GM12878 (cell line): ENCODE measurements around the gene SMPD3. TPM values are rescaled to one million over a fixed set of nuclear protein-coding genes. Genes with fewer than 3 reads are reported as not detected.
A peak's percentile ranks its signal among the peaks of the same experiment; 100 is the strongest.

Experiments used
- ATAC-seq: fragments of 200-7000 bp; cut with Tn5 transposase; 3 replicates; pipeline ENCODE4 v1.9.1; 2020; ENCODE audit warnings: mild to moderate bottlenecking, moderate library complexity
- BruUV-seq: library from RNA; stranded (reverse); fragments of 400-500 nt; replicated peaks from 2 replicates; lab custom pipeline; 2021; lab: Mats Ljungman, UMichigan
- CTCF ChIA-PET: fragments of 300-600 bp; sonication (Branson Sonifier 250); formaldehyde crosslinking; extraction: SDS; loops from one replicate; lab custom pipeline; 2021; ENCODE audit warnings: inconsistent platforms; lab: Yijun Ruan, JAX
- POLR2A ChIA-PET: fragments of 350-600 bp; formaldehyde crosslinking; extraction: SDS; loops from one replicate; lab custom pipeline; 2021; ENCODE audit warnings: inconsistent platforms; lab: Charles Lee
- RAD21 ChIA-PET: fragments of 300-600 bp; sonication (Branson Sonifier 250); formaldehyde crosslinking; loops from one replicate; lab custom pipeline; 2023; ENCODE audit warnings: antibody characterized with exemption; ENCODE audit not compliant: unreplicated experiment; lab: Charles Lee
- SMC1A ChIA-PET: fragments of 300-600 bp; sonication (Branson Sonifier 250); formaldehyde crosslinking; loops from one replicate; lab custom pipeline; 2023; ENCODE audit not compliant: unreplicated experiment, uncharacterized antibody; lab: Charles Lee
- DNase-seq: peaks from one replicate; pipeline ENCODE4 v3.0.0-alpha.2; 2011; ENCODE audit warnings: low read depth, low spot score
- FAIRE-seq: peaks from 3 replicates; lab custom pipeline; 2011; peaks lifted over from hg19 to GRCh38; lab: Jason Lieb, UNC
- H2AFZ ChIP-seq: 2 replicates; pipeline ENCODE4 v1.6.0; 2011; ENCODE audit warnings: low read depth, low read length, control low read depth; ENCODE audit not compliant: control insufficient read depth
- H3K27ac ChIP-seq: 2 replicates; pipeline ENCODE4 v1.5.1; 2011; ENCODE audit warnings: control low read depth; ENCODE audit not compliant: control insufficient read depth, insufficient read depth
- H3K27me3 ChIP-seq, 2 experiments: replicated peaks in 1 of 2; 2 replicates each; pipeline versions ENCODE4 v1.6.0 to v1.6.1; 2011; ENCODE audit warnings: low read length in 1 of 2; ENCODE audit not compliant: control insufficient read depth in 2 of 2, insufficient read depth in 2 of 2
- H3K36me3 ChIP-seq, 2 experiments: 2 replicates each; pipeline ENCODE4 v1.5.1; 2011; ENCODE audit warnings: low read length in 1 of 2; ENCODE audit not compliant: control insufficient read depth in 2 of 2, insufficient read depth in 2 of 2
- H3K4me1 ChIP-seq: 2 replicates; pipeline ENCODE4 v1.6.1; 2011; ENCODE audit warnings: mild to moderate bottlenecking, low read length, moderate library complexity, mixed read lengths; ENCODE audit not compliant: control insufficient read depth, insufficient read depth
- H3K4me2 ChIP-seq: 2 replicates; pipeline ENCODE4 v1.6.0; 2011; ENCODE audit warnings: control low read depth; ENCODE audit not compliant: control insufficient read depth, insufficient read depth
- H3K4me3 ChIP-seq: fragments of 200-600 bp; sonication (generic); 2 replicates; pipeline ENCODE4 v1.5.1; 2016
- H3K79me2 ChIP-seq: 2 replicates; pipeline ENCODE4 v1.6.0; 2011; ENCODE audit warnings: low read length; ENCODE audit not compliant: control insufficient read depth, insufficient read depth
- H3K9ac ChIP-seq: 2 replicates; pipeline ENCODE4 v1.8.0; 2011; ENCODE audit warnings: low read length, control low read depth, mixed read lengths; ENCODE audit not compliant: control insufficient read depth, insufficient read depth
- H3K9me3 ChIP-seq: replicated peaks from 3 replicates; pipeline ENCODE4 v1.5.1; 2011; ENCODE audit warnings: mild to moderate bottlenecking, low read length; ENCODE audit not compliant: control insufficient read depth, insufficient read depth
- H4K20me1 ChIP-seq: 2 replicates; pipeline ENCODE4 v1.6.0; 2011; ENCODE audit not compliant: control insufficient read depth, insufficient read depth
- ATF7 ChIP-seq: fragments of 450-650 bp; IDR thresholded peaks from 2 replicates; pipeline ENCODE4 v1.6.1; 2016; ENCODE audit warnings: low read depth, mild to moderate bottlenecking
- BCL11A ChIP-seq: IDR thresholded peaks from 2 replicates; pipeline ENCODE4 v1.6.1; 2011; ENCODE audit warnings: low read depth, low read length
- CREB1 ChIP-seq: IDR thresholded peaks from 2 replicates; pipeline ENCODE4 v1.6.1; 2012; ENCODE audit warnings: low read depth, mild to moderate bottlenecking, inconsistent platforms
- CREM ChIP-seq: IDR thresholded peaks from 2 replicates; pipeline ENCODE4 v1.6.1; 2014; ENCODE audit warnings: antibody characterized with exemption, low read depth
- EP300 ChIP-seq, 2 experiments: fragments of 150-350 bp in 1 of 2; IDR thresholded peaks; 2 replicates each; pipeline ENCODE4 v1.6.1; 2011 to 2012; ENCODE audit warnings: low read depth in 2 of 2, low read length in 2 of 2, borderline replicate concordance in 1 of 2, improper control_type of control experiment in 1 of 2, inconsistent platforms in 1 of 2; ENCODE audit not compliant: control insufficient read depth in 1 of 2
- GATAD2B ChIP-seq: fragments of 450-650 bp; conservative IDR thresholded peaks from 2 replicates; pipeline ENCODE4 v1.6.1; 2017; ENCODE audit warnings: low read depth, mild to moderate bottlenecking, moderate library complexity
- HDGF ChIP-seq: fragments of 450-650 bp; IDR thresholded peaks from 2 replicates; pipeline ENCODE4 v1.6.1; 2016; ENCODE audit warnings: antibody characterized with exemption
- IKZF1 ChIP-seq: fragments of 450-650 bp; conservative IDR thresholded peaks from 2 replicates; pipeline ENCODE4 v1.6.1; 2017; ENCODE audit warnings: antibody characterized with exemption, mild to moderate bottlenecking
- JUND ChIP-seq: IDR thresholded peaks from 2 replicates; pipeline ENCODE4 v1.6.1; 2012; ENCODE audit warnings: low read depth, mild to moderate bottlenecking, low read length, improper control_type of control experiment, moderate library complexity
- KAT2A ChIP-seq: conservative IDR thresholded peaks from 2 replicates; pipeline ENCODE4 v1.6.1; 2011; ENCODE audit warnings: low read depth, low read length; ENCODE audit not compliant: control insufficient read depth
- NBN ChIP-seq: fragments of 450-650 bp; IDR thresholded peaks from 2 replicates; pipeline ENCODE4 v1.6.1; 2016
- NFIC ChIP-seq: IDR thresholded peaks from 2 replicates; pipeline ENCODE4 v1.6.1; 2012; ENCODE audit warnings: low read depth, mild to moderate bottlenecking, inconsistent platforms, low read length, moderate library complexity
- NR2F1 ChIP-seq: fragments of 450-650 bp; conservative IDR thresholded peaks from 2 replicates; pipeline ENCODE4 v1.6.1; 2017; ENCODE audit warnings: mild to moderate bottlenecking
- PAX5 ChIP-seq: IDR thresholded peaks from 2 replicates; pipeline ENCODE4 v1.6.1; 2011; ENCODE audit warnings: low read depth, low read length, borderline replicate concordance
- PAX8 ChIP-seq: fragments of 450-650 bp; IDR thresholded peaks from 2 replicates; pipeline ENCODE4 v1.6.1; 2017; ENCODE audit warnings: mild to moderate bottlenecking, moderate library complexity
- POLR2AphosphoS2 ChIP-seq: IDR thresholded peaks from 2 replicates; pipeline ENCODE4 v1.6.1; 2011; ENCODE audit warnings: low read depth, mild to moderate bottlenecking, low read length, improper control_type of control experiment, moderate library complexity
- RFX5 ChIP-seq: IDR thresholded peaks from 2 replicates; pipeline ENCODE4 v1.6.1; 2011; ENCODE audit warnings: low read depth, low read length, improper control_type of control experiment
- RUNX3 ChIP-seq: IDR thresholded peaks from 2 replicates; pipeline ENCODE4 v1.6.1; 2012; ENCODE audit warnings: low read length, inconsistent platforms
- SP1 ChIP-seq: IDR thresholded peaks from one replicate; pipeline ENCODE4 v1.6.1; 2011; ENCODE audit warnings: low read depth, low read length
- STAT3 ChIP-seq: IDR thresholded peaks from 2 replicates; pipeline ENCODE4 v1.6.1; 2011; ENCODE audit warnings: low read depth, low read length, improper control_type of control experiment
- TCF12 ChIP-seq: IDR thresholded peaks from 2 replicates; pipeline ENCODE4 v1.6.1; 2011; ENCODE audit warnings: low read depth, mild to moderate bottlenecking, low read length
- WGBS: methylation state at CpG from one replicate; pipeline ENCODE4 v1.1.6; 2016; ENCODE audit warnings: low lambda C conversion rate; ENCODE audit not compliant: insufficient replicate concordance, insufficient coverage; ENCODE audit errors: missing lambda C conversion rate; 5-methylcytosine and 5-hydroxymethylcytosine counted together
- in situ Hi-C: fragments of 300-500 bp; cut with MboI; formaldehyde crosslinking; loops from 9 replicates; pipeline ENCODE4 v1.14.3; 2018; ENCODE audit warnings: mixed read lengths
- intact Hi-C: fragments of 100-400 bp; cut with micrococcal nuclease; formaldehyde crosslinking; loops from one replicate; pipeline ENCODE4 v1.14.2; 2022; ENCODE audit not compliant: unreplicated experiment
- polyA plus RNA-seq, 11 experiments: library from polyadenylated mRNA; depleted of rRNA in 4 of 11; unstranded in 6 of 11; stranded (reverse) in 5 of 11; fragments of >200 nt; fragmentation: Nextera tagmentation in 4 of 11; fragmentation: Illumina TruSeq in 1 of 11; extraction: Ambion mirVana in 4 of 11; extraction: Trizol in 1 of 11; gene quantifications; 1 replicate in 1 of 11; 2 replicates in 10 of 11; pipeline versions ENCODE4 v1.2.1 to v1.2.3, GENCODE V29; 2011 to 2016; ENCODE audit warnings: inconsistent platforms in 2 of 11, missing spikeins in 2 of 11, low read depth in 1 of 11
- total RNA-seq, 4 experiments: library from RNA; depleted of rRNA in 3 of 4; stranded (reverse); fragments of >200 nt in 3 of 4; fragmentation: Illumina TruSeq in 1 of 4; extraction: Trizol in 1 of 4; gene quantifications; 2 replicates each; pipeline versions ENCODE4 v1.2.1 to v1.2.3, GENCODE V29; 2013 to 2021
- TF ChIP-seq, protein P1 (sequence below): fragments of 450-650 bp; IDR thresholded peaks from 2 replicates; pipeline ENCODE4 v1.6.1; 2017; ENCODE audit warnings: low read depth, mild to moderate bottlenecking, moderate library complexity
- TF ChIP-seq, protein P2 (sequence below): IDR thresholded peaks from 2 replicates; pipeline ENCODE4 v1.6.1; 2011; ENCODE audit warnings: mild to moderate bottlenecking, low read depth, low read length, moderate library complexity; ENCODE audit not compliant: insufficient replicate concordance

Gene SMPD3
- total and polyA plus RNA-seq, 10 of the 15 experiments (the other 5 are each of a cell fraction or from before 2014, with no cell fraction given), result 0.04 to 2.0 (median 1.2) TPM

- Histone ChIP-seq H3K9me3 (no peaks in the 10 kb centered on the region), H3K79me2 (peaks cover 2% of the 10 kb centered on the region; the same call in 1 of the 2 replicates), H3K4me3 (no peak overlapping the region), H3K9ac (peak overlapping the region; percentile 38; the same call in 1 of the 2 replicates), H3K4me1 (peaks cover 8% of the 10 kb centered on the region), H3K27me3 (no peaks in the 10 kb centered on the region), H2AFZ (no peak overlapping the region), H3K4me2 (peak overlapping the region; percentile 13; the same call in 1 of the 2 replicates), H3K27ac (peak overlapping the region; percentile 61), H4K20me1 (no peaks in the 10 kb centered on the region), H3K36me3 (peaks cover 7 to 20% of the 10 kb centered on the region in 2 experiments)
- FAIRE-seq, result peak; percentile 76
- DNase-seq, result no peak
- ChIA-PET SMC1A (interaction anchor here (0.9 to 7.2 kb wide), 15 partner anchors 9 to 64 kb away, joined by 3 to 85 read pairs (median 4); partner anchors contain the start of genes PRMT7, SLC7A6 and SLC7A6OS), CTCF (interaction anchor here (0.7 to 21.7 kb wide), 13 partner anchors 8 to 144 kb away, joined by 3 to 747 read pairs (median 4); partner anchors contain the start of genes PRMT7, SLC7A6 and SLC7A6OS), POLR2A (interaction anchor here (0.6 to 4.7 kb wide), 15 partner anchors 9 to 240 kb away, joined by 3 to 26 read pairs (median 5); partner anchors contain the start of genes PLA2G15, PRMT7, SLC7A6 and SLC7A6OS), RAD21 (interaction anchor here (0.6 to 15.5 kb wide), 10 partner anchors 9 to 91 kb away, joined by 3 to 399 read pairs (median 6); partner anchors contain the start of genes PRMT7, SLC7A6 and SLC7A6OS)
- intact Hi-C loops (no loop called here), in situ Hi-C loops (no loop called here)
- BruUV-seq, result no TSS peak
- WGBS, result 88% methylated on average over 6 of the region's 6 CpGs
- ATAC-seq, result peak; percentile 100
- TF ChIP-seq KAT2A (no peak), BCL11A (peak; percentile 58; the same call in 1 of the 2 replicates), HDGF (peak; percentile 98), STAT3 (no peak), NFIC (peak; percentile 51; the same call in 1 of the 2 replicates), NBN (peak; percentile 85), RUNX3 (peak; percentile 83), CREB1 (peak; percentile 76), CREM (peak; percentile 76), ATF7 (peak; percentile 97), PAX8 (no peak), IKZF1 (peak; percentile 84), TCF12 (peak; percentile 82), PAX5 (peak; percentile 72), POLR2AphosphoS2 (no peak), EP300 (IDR thresholded peaks at IDR 0.05; ENCODE audit: borderline replicate concordance in 1 of 2, control insufficient read depth in 1 of 2, low read depth in 2 of 2, low read length in 2 of 2) (peak in 1 of 2 experiments; percentile 71; a peak in 3 of 4 replicates), SP1 (no peak), NR2F1 (peak; percentile 82), RFX5 (0 out of 2 replicates have a peak, but pooled peaks have one; percentile 56), JUND (0 out of 2 replicates have a peak, but pooled peaks have one; percentile 31), GATAD2B (peak; percentile 39; the same call in 1 of the 2 replicates)
- TF ChIP-seq, protein P1, sequence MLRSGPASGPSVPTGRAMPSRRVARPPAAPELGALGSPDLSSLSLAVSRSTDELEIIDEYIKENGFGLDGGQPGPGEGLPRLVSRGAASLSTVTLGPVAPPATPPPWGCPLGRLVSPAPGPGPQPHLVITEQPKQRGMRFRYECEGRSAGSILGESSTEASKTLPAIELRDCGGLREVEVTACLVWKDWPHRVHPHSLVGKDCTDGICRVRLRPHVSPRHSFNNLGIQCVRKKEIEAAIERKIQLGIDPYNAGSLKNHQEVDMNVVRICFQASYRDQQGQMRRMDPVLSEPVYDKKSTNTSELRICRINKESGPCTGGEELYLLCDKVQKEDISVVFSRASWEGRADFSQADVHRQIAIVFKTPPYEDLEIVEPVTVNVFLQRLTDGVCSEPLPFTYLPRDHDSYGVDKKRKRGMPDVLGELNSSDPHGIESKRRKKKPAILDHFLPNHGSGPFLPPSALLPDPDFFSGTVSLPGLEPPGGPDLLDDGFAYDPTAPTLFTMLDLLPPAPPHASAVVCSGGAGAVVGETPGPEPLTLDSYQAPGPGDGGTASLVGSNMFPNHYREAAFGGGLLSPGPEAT, result peak; percentile 89
- TF ChIP-seq, protein P2, sequence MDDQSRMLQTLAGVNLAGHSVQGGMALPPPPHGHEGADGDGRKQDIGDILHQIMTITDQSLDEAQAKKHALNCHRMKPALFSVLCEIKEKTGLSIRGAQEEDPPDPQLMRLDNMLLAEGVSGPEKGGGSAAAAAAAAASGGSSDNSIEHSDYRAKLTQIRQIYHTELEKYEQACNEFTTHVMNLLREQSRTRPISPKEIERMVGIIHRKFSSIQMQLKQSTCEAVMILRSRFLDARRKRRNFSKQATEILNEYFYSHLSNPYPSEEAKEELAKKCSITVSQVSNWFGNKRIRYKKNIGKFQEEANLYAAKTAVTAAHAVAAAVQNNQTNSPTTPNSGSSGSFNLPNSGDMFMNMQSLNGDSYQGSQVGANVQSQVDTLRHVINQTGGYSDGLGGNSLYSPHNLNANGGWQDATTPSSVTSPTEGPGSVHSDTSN, result peak; percentile 80
Observed at GRCh38 chr16:68319185-68319908, 129.0 kb downstream of the SMPD3 start.
